ENCODE results near the gene HSPB9.

- TF ChIP-seq, protein P1, sequence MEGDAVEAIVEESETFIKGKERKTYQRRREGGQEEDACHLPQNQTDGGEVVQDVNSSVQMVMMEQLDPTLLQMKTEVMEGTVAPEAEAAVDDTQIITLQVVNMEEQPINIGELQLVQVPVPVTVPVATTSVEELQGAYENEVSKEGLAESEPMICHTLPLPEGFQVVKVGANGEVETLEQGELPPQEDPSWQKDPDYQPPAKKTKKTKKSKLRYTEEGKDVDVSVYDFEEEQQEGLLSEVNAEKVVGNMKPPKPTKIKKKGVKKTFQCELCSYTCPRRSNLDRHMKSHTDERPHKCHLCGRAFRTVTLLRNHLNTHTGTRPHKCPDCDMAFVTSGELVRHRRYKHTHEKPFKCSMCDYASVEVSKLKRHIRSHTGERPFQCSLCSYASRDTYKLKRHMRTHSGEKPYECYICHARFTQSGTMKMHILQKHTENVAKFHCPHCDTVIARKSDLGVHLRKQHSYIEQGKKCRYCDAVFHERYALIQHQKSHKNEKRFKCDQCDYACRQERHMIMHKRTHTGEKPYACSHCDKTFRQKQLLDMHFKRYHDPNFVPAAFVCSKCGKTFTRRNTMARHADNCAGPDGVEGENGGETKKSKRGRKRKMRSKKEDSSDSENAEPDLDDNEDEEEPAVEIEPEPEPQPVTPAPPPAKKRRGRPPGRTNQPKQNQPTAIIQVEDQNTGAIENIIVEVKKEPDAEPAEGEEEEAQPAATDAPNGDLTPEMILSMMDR (IDR thresholded peaks at IDR 0.05) = no peak
- TF ChIP-seq POLR2A (IDR thresholded peaks at IDR 0.05) = no peak
Observed at GRCh38 chr17:42110301-42111264, 12.0 kb upstream of the HSPB9 start.

All from vagina (tissue), 2 donors.